Right lobe of liver (tissue), 4 donors: ENCODE measurements around the gene RASGRF2.

Source experiments
- CTCF ChIP-seq, 4 donors: fragments of 200-600 bp in 3 of 4; fragments of 450-650 bp in 1 of 4; IDR thresholded peaks; one replicate each; pipeline versions ENCODE4 v1.5.1 to v1.8.0; 2016 to 2022; ENCODE audit warnings: antibody characterized with exemption in 4 of 4, mild to moderate bottlenecking in 2 of 4
- POLR2A ChIP-seq: fragments of 450-650 bp; IDR thresholded peaks from one replicate; pipeline ENCODE4 v1.6.1; 2017; ENCODE audit warnings: antibody characterized with exemption, mild to moderate bottlenecking
- donor health status: DM: no; HTN: no; CAD: no.
- donor health status: DM: no; HTN: no; CAD: no.
- donor health status: DM: no; HTN: yes; CAD: no.

- TF ChIP-seq CTCF (IDR thresholded peaks at IDR 0.05) (peak in 1 of 4 donors; percentile 19), POLR2A (no peak)
Observed at GRCh38 chr5:80960531-80961375, 590 bp downstream of the RASGRF2 start.
